GM12878 (cell line): ENCODE results near the gene MT1X. TPM values are rescaled to one million over a fixed set of nuclear protein-coding genes. Genes with fewer than 3 reads are reported as not detected.

Experiments
- ATAC-seq: fragments of 200-7000 bp; cut with Tn5 transposase; 3 replicates; pipeline ENCODE4 v1.9.1; 2020; ENCODE audit warnings: mild to moderate bottlenecking, moderate library complexity
- BruUV-seq: library from RNA; stranded (reverse); fragments of 400-500 nt; replicated peaks from 2 replicates; lab custom pipeline; 2021; lab: Mats Ljungman, UMichigan
- CTCF ChIA-PET: fragments of 300-600 bp; sonication (Branson Sonifier 250); formaldehyde crosslinking; extraction: SDS; loops from one replicate; lab custom pipeline; 2021; ENCODE audit warnings: inconsistent platforms; lab: Yijun Ruan, JAX
- POLR2A ChIA-PET: fragments of 350-600 bp; formaldehyde crosslinking; extraction: SDS; loops from one replicate; lab custom pipeline; 2021; ENCODE audit warnings: inconsistent platforms; lab: Charles Lee
- RAD21 ChIA-PET: fragments of 300-600 bp; sonication (Branson Sonifier 250); formaldehyde crosslinking; loops from one replicate; lab custom pipeline; 2023; ENCODE audit warnings: antibody characterized with exemption; ENCODE audit not compliant: unreplicated experiment; lab: Charles Lee
- SMC1A ChIA-PET: fragments of 300-600 bp; sonication (Branson Sonifier 250); formaldehyde crosslinking; loops from one replicate; lab custom pipeline; 2023; ENCODE audit not compliant: unreplicated experiment, uncharacterized antibody; lab: Charles Lee
- DNase-seq: peaks from one replicate; pipeline ENCODE4 v3.0.0-alpha.2; 2011; ENCODE audit warnings: low read depth, low spot score
- FAIRE-seq: peaks from 3 replicates; lab custom pipeline; 2011; peaks lifted over from hg19 to GRCh38; lab: Jason Lieb, UNC
- H2AFZ ChIP-seq: 2 replicates; pipeline ENCODE4 v1.6.0; 2011; ENCODE audit warnings: low read depth, low read length, control low read depth; ENCODE audit not compliant: control insufficient read depth
- H3K27ac ChIP-seq: 2 replicates; pipeline ENCODE4 v1.5.1; 2011; ENCODE audit warnings: control low read depth; ENCODE audit not compliant: control insufficient read depth, insufficient read depth
- H3K27me3 ChIP-seq, 2 experiments: replicated peaks in 1 of 2; 2 replicates each; pipeline versions ENCODE4 v1.6.0 to v1.6.1; 2011; ENCODE audit warnings: low read length in 1 of 2; ENCODE audit not compliant: control insufficient read depth in 2 of 2, insufficient read depth in 2 of 2
- H3K36me3 ChIP-seq, 2 experiments: 2 replicates each; pipeline ENCODE4 v1.5.1; 2011; ENCODE audit warnings: low read length in 1 of 2; ENCODE audit not compliant: control insufficient read depth in 2 of 2, insufficient read depth in 2 of 2
- H3K4me1 ChIP-seq: 2 replicates; pipeline ENCODE4 v1.6.1; 2011; ENCODE audit warnings: mild to moderate bottlenecking, low read length, moderate library complexity, mixed read lengths; ENCODE audit not compliant: control insufficient read depth, insufficient read depth
- H3K4me2 ChIP-seq: 2 replicates; pipeline ENCODE4 v1.6.0; 2011; ENCODE audit warnings: control low read depth; ENCODE audit not compliant: control insufficient read depth, insufficient read depth
- H3K4me3 ChIP-seq: fragments of 200-600 bp; sonication (generic); 2 replicates; pipeline ENCODE4 v1.5.1; 2016
- H3K79me2 ChIP-seq: 2 replicates; pipeline ENCODE4 v1.6.0; 2011; ENCODE audit warnings: low read length; ENCODE audit not compliant: control insufficient read depth, insufficient read depth
- H3K9ac ChIP-seq: 2 replicates; pipeline ENCODE4 v1.8.0; 2011; ENCODE audit warnings: low read length, control low read depth, mixed read lengths; ENCODE audit not compliant: control insufficient read depth, insufficient read depth
- H3K9me3 ChIP-seq: replicated peaks from 3 replicates; pipeline ENCODE4 v1.5.1; 2011; ENCODE audit warnings: mild to moderate bottlenecking, low read length; ENCODE audit not compliant: control insufficient read depth, insufficient read depth
- H4K20me1 ChIP-seq: 2 replicates; pipeline ENCODE4 v1.6.0; 2011; ENCODE audit not compliant: control insufficient read depth, insufficient read depth
- ATF3 ChIP-seq: IDR thresholded peaks from 2 replicates; pipeline ENCODE4 v1.6.1; 2011; ENCODE audit warnings: low read depth, mild to moderate bottlenecking, low read length, moderate library complexity, borderline replicate concordance; ENCODE audit errors: extremely low read depth
- DPF2 ChIP-seq: fragments of 450-650 bp; IDR thresholded peaks from 2 replicates; pipeline ENCODE4 v1.6.1; 2017; ENCODE audit warnings: mild to moderate bottlenecking
- EGR1 ChIP-seq, 2 experiments: IDR thresholded peaks; 1 replicate in 1 of 2; 2 replicates in 1 of 2; pipeline ENCODE4 v1.6.1; 2011 to 2012; ENCODE audit warnings: low read depth in 2 of 2, low read length in 2 of 2, borderline replicate concordance in 1 of 2, mild to moderate bottlenecking in 1 of 2, moderate library complexity in 1 of 2
- HDGF ChIP-seq: fragments of 450-650 bp; IDR thresholded peaks from 2 replicates; pipeline ENCODE4 v1.6.1; 2016; ENCODE audit warnings: antibody characterized with exemption
- NFYB ChIP-seq: IDR thresholded peaks from 2 replicates; pipeline ENCODE4 v1.6.1; 2011; ENCODE audit warnings: low read depth, mild to moderate bottlenecking, low read length, improper control_type of control experiment, moderate library complexity; ENCODE audit not compliant: insufficient read depth
- USF1 ChIP-seq: IDR thresholded peaks from 2 replicates; pipeline ENCODE4 v1.6.1; 2011; ENCODE audit warnings: borderline replicate concordance, low read depth, mild to moderate bottlenecking, moderate library complexity, mixed read lengths, low read length; ENCODE audit not compliant: insufficient read depth; ENCODE audit errors: extremely low read length
- WGBS: methylation state at CpG from one replicate; pipeline ENCODE4 v1.1.6; 2016; ENCODE audit warnings: low lambda C conversion rate; ENCODE audit not compliant: insufficient replicate concordance, insufficient coverage; ENCODE audit errors: missing lambda C conversion rate; 5-methylcytosine and 5-hydroxymethylcytosine counted together
- in situ Hi-C: fragments of 300-500 bp; cut with MboI; formaldehyde crosslinking; loops from 9 replicates; pipeline ENCODE4 v1.14.3; 2018; ENCODE audit warnings: mixed read lengths
- intact Hi-C: fragments of 100-400 bp; cut with micrococcal nuclease; formaldehyde crosslinking; loops from one replicate; pipeline ENCODE4 v1.14.2; 2022; ENCODE audit not compliant: unreplicated experiment
- polyA plus RNA-seq, 11 experiments: library from polyadenylated mRNA; depleted of rRNA in 4 of 11; unstranded in 6 of 11; stranded (reverse) in 5 of 11; fragments of >200 nt; fragmentation: Nextera tagmentation in 4 of 11; fragmentation: Illumina TruSeq in 1 of 11; extraction: Ambion mirVana in 4 of 11; extraction: Trizol in 1 of 11; gene quantifications; 1 replicate in 1 of 11; 2 replicates in 10 of 11; pipeline versions ENCODE4 v1.2.1 to v1.2.3, GENCODE V29; 2011 to 2016; ENCODE audit warnings: inconsistent platforms in 2 of 11, missing spikeins in 2 of 11, low read depth in 1 of 11
- total RNA-seq, 4 experiments: library from RNA; depleted of rRNA in 3 of 4; stranded (reverse); fragments of >200 nt in 3 of 4; fragmentation: Illumina TruSeq in 1 of 4; extraction: Trizol in 1 of 4; gene quantifications; 2 replicates each; pipeline versions ENCODE4 v1.2.1 to v1.2.3, GENCODE V29; 2013 to 2021

The MT1X gene
- total and polyA plus RNA-seq, 10 of the 15 experiments (the other 5 are each of a cell fraction or from before 2014, with no cell fraction given), result 5.8 to 65.6 (median 15.4) TPM

- SMC1A ChIA-PET, result interaction anchor here (1.1 to 2.5 kb wide), 4 partner anchors 9 to 12 kb away, joined by 3 to 6 read pairs (median 4); no protein-coding TSS in a partner anchor
- intact Hi-C loops, result no loop called here
- POLR2A ChIA-PET, result no interaction called here
Observed at GRCh38 chr16:56726926-56727325, 44.7 kb downstream of the MT1X start.

GRCh38 chr16:56728027-56728426 is 45.8 kb downstream of the MT1X start:
- DNase-seq, result no peak
- H3K4me2 ChIP-seq, result no peak overlapping the region
- SMC1A ChIA-PET, result interaction anchor here (1.1 to 2.0 kb wide), 5 partner anchors 11 to 224 kb away, joined by 3 to 10 read pairs (median 5); no protein-coding TSS in a partner anchor
- H3K9ac ChIP-seq, result no peak overlapping the region
- POLR2A ChIA-PET, result interaction anchor here (0.7 kb wide), 1 partner anchor 84 kb away, joined by 3 read pairs; no protein-coding TSS in a partner anchor
- peaks cover 29% of the 10 kb centered on the region for H3K79me2 ChIP-seq
- CTCF ChIA-PET, result interaction anchor here (0.7 to 2.1 kb wide), 5 partner anchors 10 to 128 kb away, joined by 3 to 8 read pairs (median 4); no protein-coding TSS in a partner anchor
- no TSS peak for BruUV-seq
- H3K36me3 ChIP-seq, result no peaks in the 10 kb centered on the region
- ATAC-seq, result no peak
- no peak overlapping the region for H2AFZ ChIP-seq
- in situ Hi-C loops (no loop called here), intact Hi-C loops (no loop called here)
- no peak overlapping the region for H3K27ac ChIP-seq
- WGBS, result 100% methylated on average over 1 of the region's 1 CpG
- RAD21 ChIA-PET, result interaction anchor here (1.4 kb wide), 1 partner anchor 11 kb away, joined by 4 read pairs; no protein-coding TSS in a partner anchor
- H3K4me3 ChIP-seq, result no peak overlapping the region
- no peaks in the 10 kb centered on the region for H3K9me3 ChIP-seq
- no peak for FAIRE-seq
- no peaks in the 10 kb centered on the region for H3K27me3 ChIP-seq
- no peaks in the 10 kb centered on the region for H4K20me1 ChIP-seq
- TF ChIP-seq HDGF, result no peak
- no peak for TF ChIP-seq USF1
- no peak for TF ChIP-seq ATF3
- TF ChIP-seq DPF2, result no peak
- H3K4me1 ChIP-seq, result peaks cover 15% of the 10 kb centered on the region

More at GRCh38 chr16:56726926-56727325, 44.7 kb downstream of the MT1X start:
- H3K9ac ChIP-seq, result no peak overlapping the region
- no peaks in the 10 kb centered on the region for H3K9me3 ChIP-seq
- H2AFZ ChIP-seq, result no peak overlapping the region
- no peak overlapping the region for H3K27ac ChIP-seq
- in situ Hi-C loops, result no loop called here
- RAD21 ChIA-PET, result no interaction called here
- FAIRE-seq (no peak), DNase-seq (no peak), ATAC-seq (no peak)
- BruUV-seq, result no TSS peak
- H3K4me3 ChIP-seq, result no peak overlapping the region
- no peak overlapping the region for H3K4me2 ChIP-seq
- no peaks in the 10 kb centered on the region for H4K20me1 ChIP-seq
- WGBS, result 61% methylated on average over 6 of the region's 6 CpGs
- TF ChIP-seq EGR1 (IDR thresholded peaks at IDR 0.05; ENCODE audit: borderline replicate concordance in 1 of 2, low read depth in 2 of 2, low read length in 2 of 2) (no peak), NFYB (peak; percentile 69)
- peaks cover 7% of the 10 kb centered on the region for H3K4me1 ChIP-seq
- H3K36me3 ChIP-seq, result no peaks in the 10 kb centered on the region
- H3K27me3 ChIP-seq, result no peaks in the 10 kb centered on the region
- peaks cover 20% of the 10 kb centered on the region for H3K79me2 ChIP-seq
- CTCF ChIA-PET, result interaction anchor here (0.7 kb wide), 1 partner anchor 18 kb away, joined by 3 read pairs; no protein-coding TSS in a partner anchor
